K562 (cell line): ENCODE results near the gene HLA-DRB1. TPM values are rescaled to one million over a fixed set of nuclear protein-coding genes. Genes with fewer than 3 reads are reported as not detected.

Experiments used
- ATAC-seq: fragments of 200-7000 bp; cut with Tn5 transposase; 3 replicates; pipeline ENCODE4 v1.9.1; 2020; ENCODE audit warnings: moderate library complexity
- BruUV-seq: library from RNA; stranded (reverse); fragments of 400-500 nt; replicated peaks from 2 replicates; lab custom pipeline; 2021; lab: Mats Ljungman, UMichigan
- CTCF ChIA-PET: fragments of 300-600 bp; formaldehyde crosslinking; extraction: SDS; loops from one replicate; lab custom pipeline; 2021; ENCODE audit warnings: low intra/inter-chr PET ratio; lab: Yijun Ruan, JAX
- POLR2A ChIA-PET: fragments of 300-600, 350-650 bp; sonication (Branson Sonifier 250); formaldehyde crosslinking; extraction: SDS; loops from one replicate; lab custom pipeline; 2021; ENCODE audit warnings: antibody characterized with exemption, inconsistent platforms; lab: Yijun Ruan, JAX
- DNase-seq, 4 experiments: peaks; one replicate each; pipeline versions ENCODE4 v3.0.0 to v3.0.0-alpha.2; 2011 to 2018; ENCODE audit warnings: low spot score in 3 of 4, mixed read lengths in 3 of 4; ENCODE audit errors: extremely low read depth in 1 of 4
- FAIRE-seq: peaks from 2 replicates; lab custom pipeline; 2011; peaks lifted over from hg19 to GRCh38; lab: Jason Lieb, UNC
- H2AFZ ChIP-seq: 2 replicates; pipeline ENCODE4 v1.6.0; 2011; ENCODE audit warnings: low read depth, low read length, control low read depth, inconsistent platforms
- H3K27ac ChIP-seq: fragments of 200-600 bp; 3 replicates; pipeline ENCODE4 v1.8.0; 2011; ENCODE audit warnings: low read depth, mild to moderate bottlenecking, control low read depth, inconsistent platforms, low read length, moderate library complexity, mixed read lengths; ENCODE audit errors: extremely low read depth
- H3K27me3 ChIP-seq, 2 experiments: fragments of 300-600 bp in 1 of 2; 2 replicates in 1 of 2; 3 replicates in 1 of 2; pipeline versions ENCODE4 v1.6.0 to v1.8.0; 2011; ENCODE audit warnings: inconsistent platforms in 2 of 2, low read length in 2 of 2, mild to moderate bottlenecking in 1 of 2, mixed read lengths in 1 of 2, moderate library complexity in 1 of 2; ENCODE audit not compliant: control insufficient read depth in 2 of 2, insufficient read depth in 2 of 2
- H3K36me3 ChIP-seq: fragments of 300-600 bp; 3 replicates; pipeline ENCODE4 v1.8.0; 2011; ENCODE audit warnings: mild to moderate bottlenecking, low read length, inconsistent platforms; ENCODE audit not compliant: control insufficient read depth, insufficient read depth
- H3K4me1 ChIP-seq, 2 experiments: fragments of 200-600 bp in 1 of 2; replicated peaks in 1 of 2; 2 replicates in 1 of 2; 3 replicates in 1 of 2; pipeline versions ENCODE4 v1.5.1 to v1.8.0; 2011; ENCODE audit warnings: inconsistent platforms in 2 of 2, low read length in 2 of 2, mild to moderate bottlenecking in 1 of 2, mixed read lengths in 1 of 2, moderate library complexity in 1 of 2; ENCODE audit not compliant: control insufficient read depth in 2 of 2, insufficient read depth in 2 of 2
- H3K4me2 ChIP-seq: 2 replicates; pipeline ENCODE4 v1.6.1; 2011; ENCODE audit warnings: low read length, control low read depth, inconsistent platforms, mixed read lengths; ENCODE audit not compliant: insufficient read depth
- H3K4me3 ChIP-seq: fragments of 200-600 bp; sonication (generic), shearing (Covaris generic); 2 replicates; pipeline ENCODE4 v1.5.1; 2016; ENCODE audit warnings: control low read depth, inconsistent platforms
- H3K79me2 ChIP-seq: fragments of 200-600 bp; 3 replicates; pipeline ENCODE4 v1.8.0; 2011; ENCODE audit warnings: low read length, inconsistent platforms; ENCODE audit not compliant: control insufficient read depth, insufficient read depth
- H3K9ac ChIP-seq, 2 experiments: 2 replicates each; pipeline versions ENCODE4 v1.6.0 to v1.6.1; 2011; ENCODE audit warnings: low read depth in 2 of 2, low read length in 2 of 2, control low read depth in 1 of 2, inconsistent platforms in 1 of 2, mild to moderate bottlenecking in 1 of 2, mixed read lengths in 1 of 2; ENCODE audit not compliant: insufficient read depth in 1 of 2
- H3K9me1 ChIP-seq: one replicate; pipeline ENCODE4 v1.6.0; 2011; ENCODE audit warnings: inconsistent platforms, mild to moderate bottlenecking, low read length, moderate library complexity; ENCODE audit not compliant: control insufficient read depth, insufficient read depth
- H3K9me3 ChIP-seq: replicated peaks from 2 replicates; pipeline ENCODE4 v1.5.1; 2011; ENCODE audit warnings: low read depth, low read length, inconsistent platforms; ENCODE audit not compliant: control insufficient read depth, insufficient read depth
- H4K20me1 ChIP-seq: replicated peaks from 2 replicates; pipeline ENCODE4 v1.6.1; 2011; ENCODE audit warnings: low read length, inconsistent platforms, mixed read lengths; ENCODE audit not compliant: control insufficient read depth, insufficient read depth
- CBX8 ChIP-seq: fragments of 200-600 bp; sonication (generic); IDR thresholded peaks from 2 replicates; pipeline ENCODE4 v1.6.1; 2012; ENCODE audit warnings: borderline replicate concordance, mixed run types, low read depth, mild to moderate bottlenecking, moderate library complexity, mixed read lengths, low read length, control low read depth, inconsistent platforms; ENCODE audit not compliant: poor library complexity, severe bottlenecking; ENCODE audit errors: extremely low read depth
- FOXP4 ChIP-seq: sonication (generic); formaldehyde crosslinking; IDR thresholded peaks from 2 replicates; pipeline ENCODE4 v1.8.0; 2022; ENCODE audit warnings: mild to moderate bottlenecking, missing genetic modification reagents, borderline replicate concordance
- IRF2 ChIP-seq: sonication (generic); formaldehyde crosslinking; IDR thresholded peaks from 2 replicates; pipeline ENCODE4 v1.8.1; 2022; ENCODE audit warnings: mild to moderate bottlenecking, missing genetic modification reagents
- KAT7 ChIP-seq: sonication (generic); formaldehyde crosslinking; IDR thresholded peaks from 2 replicates; pipeline ENCODE4 v1.8.0; 2022; ENCODE audit warnings: missing genetic modification reagents, mild to moderate bottlenecking, borderline replicate concordance
- PHF8 ChIP-seq: fragments of 200-600 bp; sonication (generic); IDR thresholded peaks from 2 replicates; pipeline ENCODE4 v1.6.1; 2012; ENCODE audit warnings: mixed run types, mild to moderate bottlenecking, inconsistent platforms, low read length, moderate library complexity, borderline replicate concordance
- TFE3 ChIP-seq: fragments of 450-650 bp; formaldehyde crosslinking; IDR thresholded peaks from 2 replicates; pipeline ENCODE4 v1.4.0; 2020; ENCODE audit warnings: mild to moderate bottlenecking, mixed read lengths
- ZKSCAN1 ChIP-seq: fragments of 150-350 bp; IDR thresholded peaks from 2 replicates; pipeline ENCODE4 v1.6.1; 2016; ENCODE audit warnings: low read depth, low read length
- ZNF197 ChIP-seq: fragments of 200-800 bp; sonication (Bioruptor generic); IDR thresholded peaks from 2 replicates; pipeline ENCODE4 v1.6.1; 2016; ENCODE audit warnings: low read depth, missing genetic modification characterization, missing compliant biosample characterization
- ZNF57 ChIP-seq: fragments of 450-650 bp; formaldehyde crosslinking; IDR thresholded peaks from 2 replicates; pipeline ENCODE4 v1.4.0; 2020; ENCODE audit warnings: mild to moderate bottlenecking, moderate library complexity
- ZNF696 ChIP-seq: fragments of 250-450 bp; sonication (Bioruptor Pico); conservative IDR thresholded peaks from 2 replicates; pipeline ENCODE4 v1.4.0; 2020; ENCODE audit warnings: mild to moderate bottlenecking, moderate library complexity
- WGBS: fragments of 100-300 bp; shearing (Covaris generic); methylation state at CpG from one replicate; pipeline ENCODE4 v1.1.6; 2016; ENCODE audit warnings: low coverage, mixed read lengths; ENCODE audit not compliant: insufficient coverage; ENCODE audit errors: missing lambda C conversion rate; 5-methylcytosine and 5-hydroxymethylcytosine counted together
- in situ Hi-C: fragments of 300-500 bp; cut with MboI; formaldehyde crosslinking; loops from 4 replicates; pipeline ENCODE4 v1.15.0; 2018; ENCODE audit warnings: inconsistent platforms, mixed read lengths
- intact Hi-C: fragments of 100-400 bp; cut with micrococcal nuclease; formaldehyde crosslinking; loops from 2 replicates; pipeline ENCODE4 v1.14.2; 2022
- polyA plus RNA-seq, 8 experiments: library from polyadenylated mRNA; depleted of rRNA in 4 of 8; stranded (reverse) in 5 of 8; unstranded in 3 of 8; fragments of >200 nt; fragmentation: Nextera tagmentation in 2 of 8; fragmentation: Illumina TruSeq in 1 of 8; extraction: Ambion mirVana in 2 of 8; extraction: Trizol in 1 of 8; gene quantifications; 2 replicates each; pipeline versions ENCODE4 v1.2.1 to v1.2.3, GENCODE V29; 2011 to 2014; ENCODE audit warnings: inconsistent platforms in 1 of 8, missing spikeins in 1 of 8
- total RNA-seq, 7 experiments: library from RNA; depleted of rRNA in 6 of 7; stranded (reverse); fragments of >200 nt in 6 of 7; fragmentation: Illumina TruSeq in 2 of 7; extraction: Trizol in 2 of 7; gene quantifications; 2 replicates each; pipeline versions ENCODE4 v1.2.1 to v1.2.3, GENCODE V29; 2011 to 2021; ENCODE audit warnings: low replicate concordance in 1 of 7

HLA-DRB1 gene
- total and polyA plus RNA-seq, 9 of the 15 experiments (the other 6 are each of a cell fraction or from before 2014, with no cell fraction given), result 0.06 to 0.78 (median 0.06) TPM; not detected in 6

- TF ChIP-seq KAT7 (CRISPR knock-in tag) (no peak), CBX8 (no peak)
These were observed 31.1 kb downstream of the HLA-DRB1 start (continued) for GRCh38 chr6:32558426-32559057.

- Histone ChIP-seq H3K4me3 (no peak overlapping the region), H2AFZ (no peak overlapping the region), H3K9me3 (no peaks in the 10 kb centered on the region), H3K4me1 (no peaks in the 10 kb centered on the region), H3K9me1 (no peaks in the 10 kb centered on the region), H3K79me2 (no peaks in the 10 kb centered on the region)
- CTCF ChIA-PET, result no interaction called here
- intact Hi-C loops, result no loop called here
- no peak for FAIRE-seq
- ATAC-seq, result no peak
- no peak for DNase-seq
- TF ChIP-seq TFE3 (CRISPR knock-in tag) (no peak), FOXP4 (no peak), ZNF696 (CRISPR knock-in tag) (no peak), PHF8 (no peak), ZKSCAN1 (no peak), IRF2 (CRISPR knock-in tag) (no peak), ZNF57 (CRISPR knock-in tag) (no peak), ZNF197 (CRISPR knock-in tag) (no peak)
- TF ChIP-seq, all 486 proteins: peak for 0
- Histone ChIP-seq H3K4me2 (no peak overlapping the region), H3K27ac (no peak overlapping the region), H4K20me1 (no peaks in the 10 kb centered on the region), H3K36me3 (no peaks in the 10 kb centered on the region), H3K9ac (no peak overlapping the region), H3K27me3 (peaks cover 0 to 3% of the 10 kb centered on the region in 2 experiments; a peak in 1 of 5 replicates)
- BruUV-seq, result no TSS peak
- POLR2A ChIA-PET, result interaction anchor here (1.2 kb wide), 1 partner anchor 9 kb away, joined by 4 read pairs; no protein-coding TSS in a partner anchor
- 0% methylated on average over 5 of the region's 9 CpGs for WGBS
- in situ Hi-C loops, result no loop called here
These were observed 35.3 kb downstream of the HLA-DRB1 start for GRCh38 chr6:32554116-32554965.
